ENCODE data around the gene PSMC3IP.

GRCh38 chr17:42608305-42609181 is 31.0 kb upstream of the PSMC3IP start:
- TF ChIP-seq EP300 (IDR thresholded peaks at IDR 0.05) (no peak), POLR2A (IDR thresholded peaks at IDR 0.05) (no peak)
